ENCODE data around the gene WNT16. TPM values are rescaled to one million over a fixed set of nuclear protein-coding genes. Genes with fewer than 3 reads are reported as not detected.

The WNT16 gene
- total RNA-seq, 1 experiment from 2014 or later: not detected

DNA sequence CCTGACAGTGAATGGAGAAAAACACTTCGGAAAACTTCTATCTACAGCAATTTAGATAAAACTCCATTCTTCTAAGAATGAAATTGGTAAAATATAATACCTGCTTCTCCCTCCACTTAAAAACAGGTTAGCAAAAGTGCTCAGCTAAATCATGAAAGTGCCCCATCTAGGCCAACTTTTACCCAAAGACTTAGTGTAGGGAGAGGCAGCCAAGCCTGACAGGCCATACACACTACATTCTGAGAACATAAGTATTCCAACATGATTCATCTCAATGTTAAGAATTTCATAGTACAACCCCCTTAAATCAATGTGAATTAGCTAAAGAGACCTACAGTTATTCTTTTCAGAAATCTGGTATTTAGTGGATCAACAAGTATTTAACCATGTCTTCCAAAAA, 60.1 kb downstream of the WNT16 start:
- no peak for DNase-seq
- H3K9me3 Mint-ChIP-seq: no peaks in the 10 kb centered on the region
- Histone ChIP-seq H3K27me3 (ENCODE audit: insufficient read depth, low read length) (no peaks in the 10 kb centered on the region), H3K18ac (ENCODE audit: insufficient read length, low read depth, low read length) (no peak overlapping the region), H3K23me2 (ENCODE audit: insufficient read length, low read depth, low read length, poor library complexity, severe bottlenecking) (no peaks in the 10 kb centered on the region), H3K56ac (ENCODE audit: insufficient read length, low read depth, low read length) (no peak overlapping the region), H3K79me1 (ENCODE audit: insufficient read depth, low read depth, low read length, poor library complexity, severe bottlenecking) (peaks cover 8% of the 10 kb centered on the region), H2BK15ac (ENCODE audit: low read depth, low read length) (no peak overlapping the region), H2AFZ (ENCODE audit: low read length) (no peak overlapping the region), H4K20me1 (ENCODE audit: control insufficient read depth, insufficient read depth, insufficient read length) (no peaks in the 10 kb centered on the region), H2BK120ac (ENCODE audit: low read depth, low read length, poor library complexity, severe bottlenecking) (no peak overlapping the region), H3K4ac (ENCODE audit: low read depth, low read length) (no peak overlapping the region), H2BK20ac (ENCODE audit: low read depth, low read length, poor library complexity, severe bottlenecking) (no peak overlapping the region), H3K14ac (ENCODE audit: insufficient read depth, low read length) (no peak overlapping the region), H4K8ac (replicated peaks; ENCODE audit: insufficient read length, low read depth, low read length) (no peak overlapping the region), H3K9me3 (ENCODE audit: control insufficient read depth, low read depth, low read length) (no peaks in the 10 kb centered on the region), H3K9ac (ENCODE audit: extremely low read depth, insufficient read length, low read length) (no peak overlapping the region), H2AK5ac (ENCODE audit: insufficient read length, low read length) (no peak overlapping the region), H3K27ac (ENCODE audit: insufficient read length, low read depth, low read length) (no peak overlapping the region), H2BK5ac (ENCODE audit: insufficient read length, low read length) (no peak overlapping the region), H4K91ac (ENCODE audit: insufficient read length, low read depth, low read length) (no peak overlapping the region), H3K79me2 (ENCODE audit: insufficient read depth, low read length) (peaks cover 39% of the 10 kb centered on the region; the same call in 1 of the 2 replicates), H2BK12ac (ENCODE audit: insufficient read length, low read depth, low read length) (no peak overlapping the region), H3T11ph (ENCODE audit: low read length) (no peak overlapping the region), H3K23ac (ENCODE audit: insufficient read length, low read depth, low read length) (no peak overlapping the region), H4K5ac (ENCODE audit: insufficient read length, low read depth, low read length) (no peak overlapping the region), H3K4me2 (ENCODE audit: insufficient read depth, insufficient read length, low read length) (no peak overlapping the region), H3K4me1 (ENCODE audit: insufficient read depth, low read length) (no peaks in the 10 kb centered on the region)
- no peaks in the 10 kb centered on the region for H3K27me3 Mint-ChIP-seq (ENCODE audit: low read depth)
- H3K4me3 Mint-ChIP-seq: no peak overlapping the region
- no CpG with 5 or more reads among the region's 1 CpG for WGBS (ENCODE audit: extremely low coverage, insufficient read length, low lambda C conversion rate)
- H3K4me1 Mint-ChIP-seq: peaks cover 26 to 34% of the 10 kb centered on the region in 2 experiments
- H3K36me3 Mint-ChIP-seq (ENCODE audit: insufficient read depth in 1 of 3, low read depth in 3 of 3): peaks cover 11 to 13% (median 12%) of the 10 kb centered on the region in 3 experiments
- TF ChIP-seq, protein P1, sequence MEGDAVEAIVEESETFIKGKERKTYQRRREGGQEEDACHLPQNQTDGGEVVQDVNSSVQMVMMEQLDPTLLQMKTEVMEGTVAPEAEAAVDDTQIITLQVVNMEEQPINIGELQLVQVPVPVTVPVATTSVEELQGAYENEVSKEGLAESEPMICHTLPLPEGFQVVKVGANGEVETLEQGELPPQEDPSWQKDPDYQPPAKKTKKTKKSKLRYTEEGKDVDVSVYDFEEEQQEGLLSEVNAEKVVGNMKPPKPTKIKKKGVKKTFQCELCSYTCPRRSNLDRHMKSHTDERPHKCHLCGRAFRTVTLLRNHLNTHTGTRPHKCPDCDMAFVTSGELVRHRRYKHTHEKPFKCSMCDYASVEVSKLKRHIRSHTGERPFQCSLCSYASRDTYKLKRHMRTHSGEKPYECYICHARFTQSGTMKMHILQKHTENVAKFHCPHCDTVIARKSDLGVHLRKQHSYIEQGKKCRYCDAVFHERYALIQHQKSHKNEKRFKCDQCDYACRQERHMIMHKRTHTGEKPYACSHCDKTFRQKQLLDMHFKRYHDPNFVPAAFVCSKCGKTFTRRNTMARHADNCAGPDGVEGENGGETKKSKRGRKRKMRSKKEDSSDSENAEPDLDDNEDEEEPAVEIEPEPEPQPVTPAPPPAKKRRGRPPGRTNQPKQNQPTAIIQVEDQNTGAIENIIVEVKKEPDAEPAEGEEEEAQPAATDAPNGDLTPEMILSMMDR (conservative IDR thresholded peaks at IDR 0.05): no peak
- peak overlapping the region in 1 of 3 experiments; percentile 20; a peak in 1 of 7 replicates for H3K27ac Mint-ChIP-seq
